ENCODE measurements around the gene USP48.
"Not testable (repeated sequence)": the region's sequence is repeated elsewhere in the genome, so short reads cannot be mapped to it uniquely, and the experiment has no call there.

The USP48 gene

DNA sequence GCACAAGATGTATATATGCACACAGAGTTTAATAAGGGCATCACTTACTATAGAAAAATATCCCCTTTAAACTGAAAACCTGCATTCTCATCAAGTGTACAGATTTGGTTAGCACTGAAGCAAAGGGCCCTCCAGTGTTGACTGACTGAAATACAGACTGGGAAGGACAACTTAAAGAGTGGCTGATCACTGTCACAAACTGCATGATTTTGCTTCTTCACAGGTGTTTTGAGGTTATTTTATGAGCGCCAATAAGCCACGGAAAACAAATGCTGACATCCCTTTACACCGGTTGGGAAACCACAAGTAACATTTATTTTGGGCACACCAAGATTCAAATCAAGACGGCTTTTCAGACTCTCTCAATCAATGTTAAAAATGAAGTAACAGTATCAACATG lies 82.9 kb downstream of the USP48 start:
- DNase-seq (ENCODE audit: low spot score): peak; percentile 12

DNA sequence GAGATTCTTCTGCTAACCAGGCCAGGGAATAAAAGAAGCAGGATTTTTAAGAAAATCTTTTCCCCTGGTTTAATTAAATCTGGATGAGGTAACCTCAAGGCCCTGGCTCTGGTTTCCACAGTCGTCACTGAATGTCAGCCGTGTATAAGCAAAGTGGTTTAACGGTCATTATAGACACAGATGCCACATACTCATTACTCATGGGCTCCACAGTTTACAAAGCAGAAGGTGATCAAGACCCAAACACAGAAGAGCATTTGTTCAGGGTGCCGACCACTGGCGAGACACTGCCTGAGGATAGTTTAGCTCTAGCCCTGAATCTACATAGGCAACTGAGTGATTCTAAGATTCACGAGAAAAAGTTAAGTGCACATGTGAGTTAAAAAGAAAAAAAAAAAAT lies 86.0 kb downstream of the USP48 start:
- DNase-seq (ENCODE audit: low spot score): no peak

DNA sequence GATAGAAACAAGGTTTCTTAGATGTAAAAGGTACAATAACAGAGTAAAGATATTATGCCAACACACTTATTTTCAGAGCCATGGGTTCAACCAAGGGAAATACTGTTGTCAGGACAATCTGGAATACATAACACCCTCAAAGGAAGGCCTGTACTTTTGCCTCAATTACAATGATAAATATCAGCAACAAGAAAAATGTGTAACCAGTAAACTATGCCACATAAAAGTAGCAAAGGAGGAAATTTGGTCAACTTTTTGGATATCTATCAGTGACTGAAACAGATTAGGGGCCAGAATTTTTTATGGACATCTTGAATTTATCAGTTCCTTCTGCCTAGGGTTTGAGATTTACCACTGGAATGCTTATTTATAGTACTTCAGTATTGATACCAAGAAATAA lies 89.2 kb downstream of the USP48 start:
- DNase-seq (ENCODE audit: low spot score): no peak

DNA sequence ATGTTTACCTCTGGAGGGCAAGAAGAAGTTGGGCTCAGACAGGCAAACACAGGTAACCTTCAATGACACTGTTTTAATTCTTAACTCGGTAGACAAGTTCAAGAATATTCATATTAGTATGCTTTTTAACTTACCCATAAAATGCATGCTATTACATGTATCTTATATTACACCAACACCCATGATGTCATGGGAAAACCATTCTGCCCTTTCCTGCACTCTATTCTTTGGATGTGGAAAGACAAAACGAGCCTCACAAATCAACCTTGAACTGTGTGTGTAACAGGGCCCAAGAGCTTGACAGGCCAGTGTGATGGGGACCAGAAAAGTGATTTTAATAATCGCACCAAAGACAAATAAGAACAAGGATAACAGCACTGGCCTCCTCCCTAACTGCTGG lies 91.2 kb downstream of the USP48 start:
- no peak for DNase-seq (ENCODE audit: low spot score)

DNA sequence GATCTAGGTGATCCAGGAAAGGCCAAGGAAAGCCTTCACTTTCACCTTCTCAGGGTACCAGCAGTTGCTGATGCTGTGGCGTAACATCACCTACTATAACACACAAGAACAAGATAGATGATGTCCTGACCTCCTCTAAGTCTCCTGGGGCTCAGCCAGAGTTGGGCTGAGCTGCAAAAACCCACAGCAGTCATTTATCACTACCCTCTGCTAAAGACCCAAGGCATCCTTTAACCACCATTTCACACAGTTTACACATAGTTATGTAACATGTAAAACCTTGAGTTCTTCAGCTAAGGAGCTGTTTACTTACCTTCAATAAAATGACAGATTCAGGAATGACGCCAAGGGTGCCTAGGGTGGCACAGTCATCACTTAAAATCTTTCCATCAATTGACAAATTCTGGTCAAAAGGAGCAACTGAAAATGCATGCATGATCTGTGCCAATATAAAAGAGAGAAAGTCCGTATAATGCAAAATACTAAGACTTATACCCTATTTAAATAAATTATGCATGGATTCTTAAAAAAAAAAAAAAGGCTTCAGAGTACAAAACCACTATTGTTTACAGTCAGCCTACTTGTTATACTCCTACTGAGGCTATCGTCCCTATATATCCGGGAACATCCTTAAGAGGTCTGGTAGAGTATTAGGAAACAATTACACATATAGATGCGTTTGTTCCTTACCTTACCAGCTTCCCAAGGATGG lies 93.1 kb downstream of the USP48 start:
- no peak for DNase-seq (ENCODE audit: low spot score)

DNA sequence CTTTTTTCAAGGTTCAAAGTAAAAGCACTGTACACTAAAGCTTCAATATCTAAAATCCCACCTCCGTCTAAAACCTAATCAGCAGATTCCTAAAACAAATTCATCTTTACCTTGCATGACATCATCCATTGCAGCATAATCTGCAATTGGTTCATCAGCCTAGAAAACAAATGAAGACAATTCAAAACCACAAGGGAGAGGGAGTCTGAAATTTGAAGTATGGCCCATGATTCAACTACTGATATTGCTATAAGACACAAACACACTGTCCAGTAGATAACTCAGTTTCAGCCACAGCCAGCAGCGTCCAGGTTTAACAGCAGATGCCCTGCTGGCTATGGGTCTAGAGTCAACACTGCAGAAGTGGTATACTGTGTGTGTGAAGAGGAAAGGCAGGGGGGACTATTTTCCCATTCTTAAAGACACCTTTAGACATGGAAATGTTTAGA lies 95.8 kb downstream of the USP48 start:
- DNase-seq (ENCODE audit: low spot score): no peak

DNA sequence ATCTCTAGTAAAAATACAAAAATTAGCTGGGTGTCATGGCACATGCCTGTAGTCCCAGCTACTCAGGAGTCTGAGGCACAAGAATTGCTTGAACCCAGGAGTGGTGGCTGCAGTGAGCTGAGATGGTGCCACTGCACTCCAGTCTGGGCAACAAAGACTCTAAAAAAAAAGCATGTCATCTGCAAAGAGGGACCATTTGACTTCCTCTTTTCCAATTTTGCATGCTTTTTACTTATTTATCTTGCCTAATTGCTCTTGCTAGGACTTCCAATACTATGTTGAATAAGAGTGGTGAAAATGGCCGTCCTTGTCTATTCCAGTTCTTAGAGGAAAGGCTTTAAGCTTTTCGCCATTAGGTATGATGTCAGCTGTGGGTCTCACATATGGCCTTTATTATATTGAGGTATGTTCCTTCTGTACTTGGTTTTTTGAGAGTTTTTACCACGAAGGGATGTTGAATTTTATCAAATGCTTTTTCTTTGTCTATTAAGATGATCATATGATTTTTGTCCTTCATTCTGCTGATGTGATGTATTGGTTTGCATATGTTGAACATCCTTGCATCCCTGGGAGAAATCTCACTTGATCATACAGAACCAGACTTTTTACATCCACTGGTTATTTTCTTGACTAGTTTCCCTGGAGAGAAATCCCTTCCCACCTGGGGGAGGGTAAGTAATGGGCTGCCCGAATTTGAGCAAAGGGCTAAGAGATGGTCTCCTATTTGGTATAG lies 96.8 kb downstream of the USP48 start:
- DNase-seq (ENCODE audit: low spot score): no peak

DNA sequence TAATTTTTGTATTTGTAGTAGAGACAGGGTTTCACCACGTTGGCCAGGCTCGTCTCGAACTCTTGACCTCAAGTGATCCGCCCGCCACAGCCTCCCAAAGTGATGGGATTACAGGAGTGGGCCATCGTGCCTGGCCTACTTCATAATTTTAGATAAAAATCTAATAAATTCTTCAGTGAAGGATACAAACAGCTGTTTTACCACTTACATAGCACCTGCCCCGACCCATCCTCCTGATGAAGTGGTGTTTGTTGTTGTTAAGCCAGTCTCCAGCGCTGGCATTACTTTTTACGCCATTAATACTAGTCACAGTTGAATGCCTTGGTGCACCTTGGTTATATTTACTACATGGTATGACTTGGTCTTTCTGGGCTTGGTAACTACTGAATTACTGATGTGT lies 101.5 kb downstream of the USP48 start:
- DNase-seq (ENCODE audit: low spot score): no peak

DNA sequence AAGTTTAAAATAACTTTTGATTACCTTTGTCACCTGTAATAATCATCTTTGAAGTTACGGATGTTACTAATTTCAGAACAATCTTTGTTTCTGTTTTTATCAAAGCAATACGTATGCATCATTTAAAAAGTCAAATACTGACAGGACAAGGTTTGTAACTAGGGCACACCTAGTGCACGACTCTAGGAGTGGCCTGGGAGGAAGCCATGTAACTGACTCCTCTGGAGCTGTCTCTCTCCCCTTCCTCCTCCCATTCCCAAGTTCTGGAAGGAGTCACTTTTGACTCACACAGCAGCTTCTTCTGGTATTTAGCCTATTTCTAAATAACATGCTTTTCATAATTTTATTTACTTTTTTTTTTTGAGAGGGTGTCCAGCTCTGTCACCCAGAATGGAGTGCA lies 102.0 kb downstream of the USP48 start:
- no peak for DNase-seq (ENCODE audit: low spot score)

DNA sequence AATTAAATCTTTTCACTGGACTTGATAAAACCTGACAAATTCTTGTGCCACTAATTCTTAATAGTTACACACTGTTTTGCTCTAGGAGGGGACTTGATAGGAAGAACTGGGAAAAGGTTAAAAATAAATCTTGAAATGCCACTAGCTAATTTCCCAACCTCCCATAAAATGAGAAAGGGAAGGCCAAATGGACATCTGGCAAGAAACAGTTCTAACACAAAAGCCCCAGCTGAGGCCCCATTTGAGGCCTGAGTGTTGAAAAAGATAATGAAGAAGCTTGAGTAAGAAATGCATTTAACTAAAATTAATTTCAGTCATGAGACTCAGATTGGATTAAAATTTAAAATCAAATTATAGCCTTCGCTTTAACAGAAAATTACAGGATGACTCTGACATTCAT lies 102.6 kb downstream of the USP48 start:
- DNase-seq (ENCODE audit: low spot score): no peak

DNA sequence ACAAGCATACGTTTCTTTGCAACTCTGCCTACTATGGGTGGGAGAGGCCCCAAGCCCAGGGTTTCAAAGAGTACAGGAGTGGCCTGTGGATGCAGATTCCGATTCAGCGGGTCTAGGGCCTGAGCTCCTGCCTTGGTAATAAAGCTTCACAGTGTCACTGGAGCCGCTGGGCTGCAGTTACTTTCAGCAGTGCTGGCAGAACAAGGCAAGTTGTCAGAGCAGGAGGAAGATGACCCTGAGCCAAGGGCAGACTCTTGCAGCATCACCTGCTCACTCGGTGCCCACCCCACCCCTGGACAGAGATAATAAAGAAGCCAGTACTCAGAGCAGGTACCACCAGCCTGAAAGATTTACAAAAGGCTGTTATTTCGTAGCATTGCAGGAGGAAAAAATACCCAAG lies 105.8 kb downstream of the USP48 start:
- DNase-seq (ENCODE audit: low spot score): no peak

DNA sequence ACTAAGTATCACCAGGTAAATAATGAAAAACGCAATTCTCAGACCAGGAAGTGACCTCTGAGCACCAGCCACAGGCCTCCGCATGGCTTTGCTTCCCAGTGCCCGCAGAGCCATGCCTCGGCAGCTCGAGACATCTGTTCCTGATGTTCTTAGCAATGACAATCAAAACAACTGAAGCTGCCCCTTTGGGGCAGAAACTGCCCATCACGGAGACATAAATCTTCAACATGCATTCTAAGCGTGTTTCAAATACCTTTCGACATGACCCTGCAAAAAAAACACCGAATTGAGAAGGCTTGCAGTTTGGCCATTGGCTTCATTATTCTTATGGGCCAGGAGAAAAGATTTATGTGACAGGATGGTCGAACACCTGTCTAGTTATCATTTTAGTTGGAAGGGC lies 108.0 kb downstream of the USP48 start:
- no peak for DNase-seq (ENCODE audit: low spot score)

DNA sequence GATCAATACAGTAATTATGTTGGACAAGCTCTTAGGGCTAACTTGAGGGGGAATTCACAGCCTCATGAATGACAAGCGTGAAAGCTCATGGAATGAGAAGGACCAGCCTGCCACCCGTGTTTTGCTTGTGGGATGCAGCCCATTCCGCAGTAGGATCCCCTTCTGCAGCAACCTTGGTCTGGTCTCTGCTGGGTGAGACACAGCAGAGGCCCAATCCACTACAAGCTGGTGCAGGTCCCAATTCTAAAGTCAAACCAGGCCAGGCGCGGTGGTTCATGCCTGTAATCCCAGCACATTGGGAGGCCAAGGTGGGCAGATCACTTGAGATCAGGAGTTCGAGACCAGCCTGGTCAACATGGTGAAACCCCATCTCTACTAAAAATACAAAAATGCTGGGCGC lies 109.1 kb downstream of the USP48 start:
- not testable (repeated sequence) for DNase-seq (ENCODE audit: low spot score)

DNA sequence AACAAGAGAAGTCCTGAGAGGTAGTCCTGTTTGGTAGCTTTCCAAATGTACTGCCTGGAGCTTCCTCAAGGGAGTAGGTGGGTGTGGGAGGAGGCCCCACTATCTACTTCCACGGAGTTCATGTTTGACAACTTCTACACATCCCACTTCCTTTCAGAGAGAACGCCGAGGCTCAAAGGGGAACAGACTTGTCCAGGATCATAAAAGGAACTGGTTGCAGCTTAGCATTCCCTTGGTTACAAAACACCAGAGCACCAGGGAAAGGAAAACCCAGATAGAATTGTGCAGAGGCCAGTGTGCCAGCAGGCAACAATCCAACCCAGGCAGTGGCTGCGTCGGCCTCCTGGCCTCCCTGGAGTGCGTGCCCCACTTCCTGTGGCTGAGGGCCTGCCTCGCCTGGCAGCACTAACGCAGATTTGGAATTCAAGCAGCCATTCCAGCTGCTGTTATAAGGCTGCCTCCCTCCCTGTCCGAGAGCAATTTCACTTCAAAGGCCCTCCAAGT lies 109.6 kb downstream of the USP48 start:
- DNase-seq (ENCODE audit: low spot score): peak; percentile 84

DNA sequence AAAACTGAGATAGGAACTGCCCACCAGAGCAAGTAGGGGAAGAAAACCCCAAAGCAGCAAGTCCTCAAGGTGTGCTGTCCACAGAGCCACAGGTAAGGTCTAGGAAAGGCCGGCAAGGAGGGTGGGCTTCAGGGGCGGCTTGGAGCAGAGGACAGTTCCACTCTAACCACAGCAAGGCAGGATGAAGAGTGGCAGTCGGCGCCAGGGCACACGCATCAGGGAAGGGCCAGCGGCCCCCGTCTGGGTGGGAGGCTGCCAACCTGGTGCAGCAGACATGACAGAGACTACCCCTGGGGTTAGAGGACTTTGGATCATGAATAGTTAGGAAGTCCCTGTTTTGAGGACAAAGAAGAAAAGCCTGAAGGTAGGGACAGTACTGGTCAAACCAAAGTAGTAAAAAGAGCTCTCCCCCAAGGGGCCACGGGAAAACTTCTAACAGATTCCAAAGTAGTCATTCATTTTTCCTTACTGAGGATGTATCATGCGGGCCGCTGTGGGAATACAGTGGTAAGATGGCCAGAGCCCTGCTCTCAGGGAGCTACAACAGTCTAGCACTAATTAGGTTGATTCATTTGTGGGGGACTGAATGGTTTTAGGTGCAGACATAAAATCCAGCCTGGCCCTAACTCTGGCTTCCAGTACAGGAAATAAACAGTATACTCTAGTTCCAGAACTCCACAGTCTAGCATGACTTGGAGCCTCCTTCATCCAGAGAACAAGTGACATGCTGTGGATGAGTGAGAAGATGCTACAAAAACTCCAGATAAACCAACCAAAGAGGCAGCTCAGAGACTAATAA lies 110.3 kb downstream of the USP48 start:
- DNase-seq (ENCODE audit: low spot score): no peak

DNA sequence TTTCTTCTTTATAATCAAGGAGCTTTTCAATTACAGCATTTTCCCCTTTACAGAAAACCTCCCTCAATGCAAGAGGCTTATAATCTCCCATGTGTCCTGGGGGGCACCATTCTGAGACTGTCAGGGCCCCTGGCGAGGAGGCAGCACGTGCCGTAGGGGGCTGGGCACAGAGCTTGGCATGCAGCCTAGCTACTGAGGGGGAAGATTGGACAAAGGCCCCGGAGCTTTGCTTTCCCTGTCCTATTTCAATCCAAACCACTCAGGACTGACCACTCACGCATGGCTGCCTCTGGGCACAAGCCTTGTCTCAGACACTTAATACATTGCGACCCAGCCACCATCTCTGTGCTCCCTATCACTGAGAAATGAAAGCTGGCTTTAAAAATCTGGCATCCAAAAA lies 111.0 kb downstream of the USP48 start:
- DNase-seq (ENCODE audit: low spot score): peak; percentile 84

DNA sequence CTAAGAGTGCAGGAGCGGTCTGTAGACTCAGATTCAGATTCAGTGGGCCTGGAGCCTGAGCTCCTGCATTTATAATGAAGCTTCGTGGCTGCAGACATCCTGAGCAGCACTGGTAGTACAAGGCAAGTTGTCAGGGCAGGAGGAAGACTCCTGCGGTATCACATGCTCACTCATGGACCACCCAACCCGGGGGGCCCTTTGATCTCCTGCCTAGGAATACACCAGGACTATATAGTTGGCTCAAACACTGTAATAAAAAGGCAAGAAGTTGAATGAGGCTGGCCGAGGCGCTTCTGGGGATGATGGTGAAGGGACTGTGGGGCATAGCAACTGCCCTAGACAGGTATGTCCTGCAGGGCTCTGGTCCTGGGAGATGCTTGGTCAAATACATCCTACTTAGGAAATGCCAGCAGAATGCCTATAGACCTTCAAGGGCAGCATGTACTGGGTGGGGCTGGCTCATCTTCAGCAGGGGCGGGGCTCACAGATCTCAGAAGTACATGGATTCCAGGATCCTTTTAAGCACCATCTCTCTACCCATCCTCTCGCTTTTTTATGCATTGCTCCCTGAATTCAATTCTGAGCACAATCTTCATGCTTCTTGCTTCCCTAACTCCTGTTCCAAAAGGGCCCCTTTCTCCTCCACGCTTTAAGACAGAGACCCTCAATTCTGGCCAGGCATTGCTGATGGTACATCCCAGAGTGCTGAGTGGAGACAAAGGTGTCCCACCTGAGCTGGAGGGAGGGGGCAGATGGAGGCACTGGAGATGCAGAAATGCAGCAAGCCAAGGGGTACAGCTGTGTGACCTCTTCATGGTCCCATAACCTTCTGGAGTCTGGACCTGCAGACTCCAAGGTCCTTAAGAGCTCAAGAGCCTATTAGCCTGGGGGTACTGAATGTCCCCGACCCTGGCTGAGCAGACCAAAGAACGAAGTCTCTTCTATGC lies 111.7 kb downstream of the USP48 start:
- peak; percentile 28 for DNase-seq (ENCODE audit: low spot score)

DNA sequence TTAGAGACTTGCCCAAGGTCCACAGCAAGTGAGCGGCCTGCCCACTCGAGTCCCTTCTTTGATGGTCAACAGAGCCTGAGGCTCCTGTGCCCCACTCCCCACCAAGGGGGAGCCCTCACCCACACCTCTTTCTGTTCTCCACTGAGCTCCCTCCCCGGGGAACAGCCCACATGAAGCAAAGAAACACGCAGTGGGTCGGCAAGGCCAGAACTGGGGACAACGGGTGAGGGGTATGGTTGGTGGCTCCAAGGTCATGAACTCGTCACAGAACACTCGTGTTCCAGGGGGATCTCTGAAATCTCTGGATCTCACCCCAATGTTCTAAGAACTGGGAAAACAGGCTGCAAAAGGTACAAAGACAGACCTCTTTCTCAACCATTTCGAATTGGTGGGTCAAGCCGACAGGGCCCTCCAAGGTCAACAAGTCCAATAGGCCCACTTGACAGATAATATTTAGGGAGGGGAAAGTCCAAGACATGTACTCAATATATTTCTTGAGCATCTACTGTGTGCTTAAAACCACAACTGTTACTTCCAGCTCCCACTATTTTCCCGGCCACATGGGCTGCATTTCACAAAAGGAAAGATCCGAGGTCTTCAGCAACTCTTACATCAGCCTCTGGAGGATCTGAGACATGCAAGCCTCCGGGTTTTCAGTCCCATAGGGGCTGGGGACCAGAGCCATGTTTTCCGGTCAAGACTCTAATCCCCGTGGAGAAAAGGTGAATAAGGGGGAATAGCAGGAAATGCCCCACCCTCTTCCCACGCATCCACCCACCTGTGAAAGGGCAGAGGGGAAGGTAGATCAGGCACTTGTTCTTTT lies 112.7 kb downstream of the USP48 start:
- no peak for DNase-seq (ENCODE audit: low spot score)

DNA sequence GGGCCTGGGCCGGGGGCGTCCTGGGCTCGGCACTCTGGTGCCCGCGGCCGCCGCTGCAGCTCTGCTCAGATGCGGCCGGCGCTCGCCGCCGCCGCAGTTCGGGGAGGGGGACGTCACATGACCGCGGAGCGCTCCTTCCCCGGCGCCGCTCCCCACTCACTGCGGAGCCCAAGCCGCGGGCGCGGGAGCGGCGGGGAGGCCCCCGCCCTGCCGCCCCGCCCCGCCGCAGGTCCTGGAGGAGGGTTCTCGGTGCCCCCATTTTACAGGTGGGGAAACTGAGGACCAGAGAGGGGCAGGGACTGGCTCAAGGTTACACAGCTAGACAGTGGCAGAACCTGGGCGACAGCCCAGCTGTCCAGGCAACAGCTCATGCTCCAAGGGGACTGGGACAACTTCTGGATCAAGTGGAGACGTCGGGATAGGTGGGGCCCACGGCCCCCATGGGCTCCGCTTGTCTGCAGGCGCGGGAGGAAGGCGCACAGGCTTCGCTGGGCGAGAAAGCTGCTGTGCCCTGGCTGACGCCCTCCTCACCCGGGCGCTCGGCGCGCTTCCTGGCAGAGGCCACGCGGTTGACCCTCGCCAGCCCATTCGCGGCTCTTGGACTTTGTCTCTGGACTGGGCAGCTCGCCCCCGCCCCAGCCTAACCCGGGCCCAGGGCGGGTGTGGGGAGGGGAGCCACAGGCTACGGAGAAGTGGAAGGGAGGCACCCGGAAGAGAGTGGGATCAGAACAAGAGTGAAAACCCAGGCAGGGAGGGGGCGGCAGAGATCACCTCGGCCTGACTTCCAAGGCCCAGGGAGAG lies 113.5 kb downstream of the USP48 start, which contains the start of gene RAP1GAP:
Gene RAP1GAP (minus strand): TSS at position 100 of the 801 bp plus-strand sequence. CDS start 49,325 bp downstream, outside the sequence.
- peak; percentile 64 for DNase-seq (ENCODE audit: low spot score)

DNA sequence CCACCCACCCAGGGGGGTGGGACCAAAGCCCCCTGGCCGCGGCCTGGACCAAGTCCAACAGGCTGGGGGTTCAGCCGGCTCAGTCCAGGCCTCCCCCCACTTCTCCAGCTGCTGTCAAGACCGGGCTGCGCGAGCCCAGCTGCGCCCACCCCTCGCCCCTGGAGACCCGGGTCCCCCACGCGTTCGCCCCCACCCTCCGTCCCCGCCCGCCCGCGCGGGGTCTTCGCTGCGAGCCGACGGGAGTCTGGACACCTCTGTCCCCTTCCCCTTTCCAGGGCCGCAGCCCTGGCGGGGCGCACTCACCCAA lies 114.0 kb downstream of the USP48 start:
- DNase-seq (ENCODE audit: low spot score): no peak
